AG09309 (cell line): ENCODE measurements around the gene TUBGCP6.

ENCODE experiments used
- DNase-seq: peaks from one replicate; pipeline ENCODE4 v3.0.0-alpha.2; 2010; ENCODE audit warnings: low read depth
- H3K4me3 ChIP-seq: 2 replicates; pipeline ENCODE4 v1.5.1; 2011; ENCODE audit warnings: mild to moderate bottlenecking, low read depth, low read length, moderate library complexity; ENCODE audit not compliant: control insufficient read depth
- CTCF ChIP-seq: IDR thresholded peaks from 2 replicates; pipeline ENCODE4 v1.5.1; 2011; ENCODE audit warnings: mild to moderate bottlenecking, low read depth, low read length, inconsistent platforms; ENCODE audit not compliant: insufficient read depth, control insufficient read depth; ENCODE audit errors: missing control alignments

The TUBGCP6 gene

DNA sequence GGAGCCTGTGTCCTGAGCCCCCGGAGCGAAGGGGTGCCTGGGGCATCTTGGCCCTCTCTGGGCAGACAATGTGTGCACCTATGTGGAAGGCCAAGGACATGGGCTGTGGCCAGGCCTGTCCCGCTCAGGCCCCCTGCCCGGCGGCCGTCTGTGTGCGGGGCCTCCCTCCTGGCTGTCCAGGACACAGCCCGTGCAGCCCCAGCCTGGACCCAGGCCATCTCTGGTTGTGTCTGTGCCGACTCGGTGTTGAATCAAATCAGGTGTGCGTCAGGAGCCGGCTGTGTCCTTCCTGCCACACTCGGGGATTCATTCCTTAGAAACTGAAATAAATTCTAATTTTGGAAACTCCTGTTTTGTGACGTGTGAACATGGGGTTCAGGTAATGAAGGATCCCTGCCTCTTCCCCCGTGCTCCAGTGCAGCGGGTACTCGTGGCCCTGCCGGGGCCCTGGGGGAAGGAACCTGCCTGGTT lies 45.5 kb downstream of the TUBGCP6 start:
- no peak for DNase-seq
- TF ChIP-seq CTCF: no peak
- H3K4me3 ChIP-seq: no peak overlapping the region

GRCh38 chr22:50198624-50199017 lies 46.2 kb downstream of the TUBGCP6 start:
- no peak for TF ChIP-seq CTCF
- DNase-seq: no peak
- no peak overlapping the region for H3K4me3 ChIP-seq

- TF ChIP-seq CTCF: no peak
- H3K4me3 ChIP-seq: no peak overlapping the region
- DNase-seq: no peak
These were observed 46.8 kb downstream of the TUBGCP6 start for GRCh38 chr22:50197856-50198623.

DNA sequence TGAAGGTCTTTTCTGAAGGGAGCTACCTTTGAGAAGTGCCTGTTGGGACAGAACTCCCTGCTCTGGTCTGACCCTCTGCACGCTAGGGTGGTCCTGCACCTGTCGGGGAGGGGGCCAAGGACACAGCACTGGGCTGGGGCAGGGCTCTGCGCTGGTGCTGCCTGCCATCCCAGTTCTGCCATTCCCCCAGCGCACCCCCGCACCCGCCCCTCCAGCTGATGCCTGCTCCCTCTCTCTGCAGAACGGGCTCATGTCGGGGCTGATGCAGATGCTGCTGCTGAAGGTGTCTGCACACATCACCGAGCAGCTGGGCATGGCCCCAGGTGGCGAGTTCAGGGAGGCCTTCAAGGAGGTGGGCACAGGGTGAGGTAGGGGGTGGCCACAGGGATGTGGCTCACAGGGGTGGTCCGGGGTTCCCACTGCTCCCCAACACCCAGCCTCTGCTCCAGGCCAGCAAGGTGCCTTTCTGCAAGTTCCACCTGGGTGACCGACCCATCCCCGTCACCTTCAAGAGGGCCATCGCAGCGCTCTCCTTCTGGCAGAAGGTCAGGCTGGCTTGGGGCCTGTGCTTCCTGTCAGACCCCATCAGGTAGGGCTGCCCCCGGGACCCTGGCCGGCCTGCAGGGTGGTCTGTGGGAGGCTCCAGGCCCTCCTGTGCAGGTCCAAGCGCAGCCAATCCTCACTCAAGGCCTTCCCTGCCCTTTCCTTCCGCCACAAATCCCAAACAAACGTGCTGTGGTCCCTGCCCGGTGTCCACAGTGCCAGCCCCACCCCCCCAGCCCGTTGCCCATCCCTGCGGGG lies 47.6 kb downstream of the TUBGCP6 start:
- H3K4me3 ChIP-seq: no peak overlapping the region
- no peak for TF ChIP-seq CTCF
- DNase-seq: no peak

GRCh38 chr22:50196256-50196655 lies 48.6 kb downstream of the TUBGCP6 start:
- no peak for DNase-seq
- no peak for TF ChIP-seq CTCF
- no peak overlapping the region for H3K4me3 ChIP-seq

DNA sequence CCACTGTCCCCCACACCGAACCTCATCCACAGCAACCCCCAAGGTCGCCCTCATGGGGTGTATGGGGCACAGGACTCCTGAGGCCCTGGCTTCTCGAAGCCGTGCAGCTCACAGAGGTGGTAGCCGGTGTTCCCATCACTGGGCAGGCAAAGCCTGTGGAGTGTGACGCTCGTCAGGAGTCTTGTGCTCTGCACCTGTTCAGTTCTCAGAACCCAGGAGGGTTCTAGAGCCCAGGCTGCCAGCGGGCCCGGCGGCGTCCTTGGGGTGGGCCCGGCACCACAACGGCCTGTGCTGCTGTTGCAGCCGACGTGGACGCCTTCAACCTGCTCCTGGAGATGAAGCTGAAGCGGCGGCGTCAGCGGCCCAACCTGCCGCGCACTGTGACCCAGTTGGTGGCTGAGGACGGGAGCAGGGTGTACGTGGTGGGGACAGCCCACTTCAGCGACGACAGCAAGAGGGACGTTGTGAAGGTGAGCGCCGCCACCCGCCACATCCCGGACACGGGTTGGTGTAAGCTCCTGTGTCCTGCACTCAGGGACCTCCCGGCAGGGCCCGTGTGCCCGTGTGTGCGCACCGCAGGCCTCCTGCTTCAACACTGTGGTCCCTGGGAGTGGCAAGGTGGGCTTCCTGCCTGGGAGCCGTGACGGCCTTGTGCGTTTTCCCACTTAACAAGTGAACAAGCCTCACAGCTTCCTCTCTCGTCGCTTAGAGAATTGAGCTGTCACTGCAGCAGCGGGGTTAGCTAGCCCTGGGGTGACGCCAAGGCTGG lies 50.6 kb downstream of the TUBGCP6 start:
- TF ChIP-seq CTCF: no peak
- no peak overlapping the region for H3K4me3 ChIP-seq
- DNase-seq: no peak
